Stimulated activated CD8-positive, alpha-beta memory T cell treated with anti-CD3 and anti-CD28 coated beads, Interleukin-4, amount 100 ng/mL, for 48 hours (primary cell): ENCODE measurements around the gene HOXD1.

Experiments used
- DNase-seq: peaks from one replicate; pipeline ENCODE4 v3.0.0-alpha.2; 2020

The HOXD1 gene

DNA sequence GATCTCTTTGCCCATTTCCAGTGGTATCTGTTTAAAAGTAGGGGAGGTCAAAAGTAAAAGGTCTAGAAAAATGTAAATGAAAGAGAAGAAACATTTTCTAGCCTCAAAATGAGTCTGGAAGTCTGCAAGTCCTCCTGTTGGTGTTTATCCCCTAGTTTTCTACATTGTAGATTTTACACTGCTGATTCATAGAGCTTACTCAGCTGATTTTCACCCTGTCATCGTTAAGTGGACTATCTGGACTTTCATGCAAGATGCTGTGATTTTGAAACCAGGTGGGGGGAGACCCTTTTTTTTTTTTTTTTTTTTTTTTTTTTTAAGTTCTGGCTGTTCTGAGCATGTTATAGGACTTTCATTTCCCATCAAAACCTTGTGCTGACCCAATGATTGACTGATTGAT lies 21.1 kb upstream of the HOXD1 start:
- DNase-seq, result no peak

GRCh38 chr2:176169181-176169580 lies 19.3 kb upstream of the HOXD1 start:
- no peak for DNase-seq

- DNase-seq, result no peak
Measured at GRCh38 chr2:176169711-176170110, 18.8 kb upstream of the HOXD1 start.

- DNase-seq, result no peak
Measured at GRCh38 chr2:176170602-176171305, 17.7 kb upstream of the HOXD1 start.

DNA sequence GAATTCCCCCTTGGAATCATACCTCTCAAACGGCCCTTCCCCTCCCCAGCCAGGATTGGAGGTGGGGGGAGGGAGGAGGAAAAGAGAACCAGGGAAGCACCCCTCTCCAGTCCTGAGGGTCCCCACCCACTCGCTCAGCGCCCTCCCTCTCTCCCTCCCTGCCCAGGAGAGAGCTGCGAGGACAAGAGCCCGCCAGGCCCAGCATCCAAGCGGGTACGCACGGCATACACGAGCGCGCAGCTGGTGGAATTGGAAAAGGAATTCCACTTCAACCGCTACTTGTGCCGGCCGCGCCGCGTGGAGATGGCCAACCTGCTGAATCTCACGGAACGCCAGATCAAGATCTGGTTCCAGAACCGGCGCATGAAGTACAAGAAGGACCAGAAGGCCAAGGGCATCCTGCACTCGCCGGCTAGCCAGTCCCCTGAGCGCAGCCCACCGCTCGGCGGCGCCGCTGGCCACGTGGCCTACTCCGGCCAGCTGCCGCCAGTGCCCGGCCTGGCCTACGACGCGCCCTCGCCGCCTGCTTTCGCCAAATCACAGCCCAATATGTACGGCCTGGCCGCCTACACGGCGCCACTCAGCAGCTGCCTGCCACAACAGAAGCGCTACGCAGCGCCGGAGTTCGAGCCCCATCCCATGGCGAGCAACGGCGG lies 17.0 kb upstream of the HOXD1 start:
- DNase-seq, result no peak

GRCh38 chr2:176172007-176172894 lies 16.2 kb upstream of the HOXD1 start:
- no peak for DNase-seq

GRCh38 chr2:176172895-176173566 lies 15.4 kb upstream of the HOXD1 start:
- no peak for DNase-seq

GRCh38 chr2:176173567-176174381 lies 14.7 kb upstream of the HOXD1 start:
- DNase-seq, result no peak

DNA sequence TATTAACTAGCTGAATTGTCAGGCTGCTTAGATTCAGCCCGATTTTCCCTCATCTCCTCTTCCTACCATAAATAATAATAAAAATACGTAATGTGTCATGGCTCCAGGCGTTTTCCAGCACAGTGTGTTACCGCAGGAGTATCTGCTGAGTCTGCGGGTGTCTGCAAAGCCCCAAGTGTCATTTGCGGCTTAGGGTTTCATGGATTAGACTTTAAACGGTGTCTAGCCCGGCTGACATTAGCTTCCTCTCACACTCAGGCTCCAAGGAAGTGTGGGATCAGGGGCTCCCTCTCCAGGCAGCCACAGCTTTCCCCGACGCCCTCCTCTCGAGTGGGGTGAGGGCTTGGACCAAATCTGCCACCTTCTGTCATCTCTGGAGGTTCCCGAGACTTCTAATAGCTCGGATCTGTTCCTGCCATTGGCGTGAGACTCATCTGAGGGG lies 14.1 kb upstream of the HOXD1 start:
- no peak for DNase-seq

DNA sequence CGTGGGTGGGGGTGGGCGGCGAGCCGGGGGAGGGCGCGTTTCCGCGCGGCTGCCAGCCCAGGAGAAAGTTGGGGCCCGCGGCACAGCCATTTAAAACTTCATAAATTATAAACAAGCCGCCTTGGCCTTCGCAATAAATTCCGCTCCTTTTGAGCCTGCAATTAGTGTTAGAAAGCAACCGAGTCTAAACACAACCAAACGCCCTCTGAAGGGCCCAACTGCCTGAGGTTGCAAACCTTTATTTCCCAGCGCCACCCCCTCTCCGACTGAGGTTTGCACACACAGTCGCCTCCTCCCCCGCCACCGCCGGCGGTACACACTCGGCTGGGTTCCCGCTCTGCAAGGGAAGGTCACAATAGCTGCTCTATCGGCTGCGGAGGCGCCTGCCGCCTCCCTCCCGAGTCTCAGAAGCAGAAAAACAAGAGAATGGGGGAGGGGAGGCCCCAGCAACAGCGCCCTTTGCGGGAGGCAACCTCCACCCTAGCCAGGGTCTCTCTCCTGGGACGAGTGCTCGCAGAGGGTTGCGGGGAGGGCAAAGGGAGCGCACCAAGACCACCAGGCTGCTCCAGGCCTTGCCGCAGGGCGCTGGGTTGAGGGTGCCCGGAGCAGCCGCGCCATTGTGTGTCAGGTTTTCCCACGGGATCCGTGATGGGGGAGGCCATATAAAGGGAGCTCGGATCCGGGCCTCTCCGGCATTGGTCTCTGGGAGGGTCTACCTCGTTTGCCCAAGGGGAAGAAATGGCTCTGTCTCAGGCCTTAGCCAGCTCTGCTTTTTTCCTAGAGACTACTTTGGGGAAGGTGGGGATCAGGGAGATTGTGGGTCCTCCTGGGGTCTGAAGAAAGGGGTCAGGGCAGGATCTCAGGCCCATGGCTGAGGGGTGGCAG lies 13.4 kb upstream of the HOXD1 start:
- DNase-seq, result peak; percentile 40

DNA sequence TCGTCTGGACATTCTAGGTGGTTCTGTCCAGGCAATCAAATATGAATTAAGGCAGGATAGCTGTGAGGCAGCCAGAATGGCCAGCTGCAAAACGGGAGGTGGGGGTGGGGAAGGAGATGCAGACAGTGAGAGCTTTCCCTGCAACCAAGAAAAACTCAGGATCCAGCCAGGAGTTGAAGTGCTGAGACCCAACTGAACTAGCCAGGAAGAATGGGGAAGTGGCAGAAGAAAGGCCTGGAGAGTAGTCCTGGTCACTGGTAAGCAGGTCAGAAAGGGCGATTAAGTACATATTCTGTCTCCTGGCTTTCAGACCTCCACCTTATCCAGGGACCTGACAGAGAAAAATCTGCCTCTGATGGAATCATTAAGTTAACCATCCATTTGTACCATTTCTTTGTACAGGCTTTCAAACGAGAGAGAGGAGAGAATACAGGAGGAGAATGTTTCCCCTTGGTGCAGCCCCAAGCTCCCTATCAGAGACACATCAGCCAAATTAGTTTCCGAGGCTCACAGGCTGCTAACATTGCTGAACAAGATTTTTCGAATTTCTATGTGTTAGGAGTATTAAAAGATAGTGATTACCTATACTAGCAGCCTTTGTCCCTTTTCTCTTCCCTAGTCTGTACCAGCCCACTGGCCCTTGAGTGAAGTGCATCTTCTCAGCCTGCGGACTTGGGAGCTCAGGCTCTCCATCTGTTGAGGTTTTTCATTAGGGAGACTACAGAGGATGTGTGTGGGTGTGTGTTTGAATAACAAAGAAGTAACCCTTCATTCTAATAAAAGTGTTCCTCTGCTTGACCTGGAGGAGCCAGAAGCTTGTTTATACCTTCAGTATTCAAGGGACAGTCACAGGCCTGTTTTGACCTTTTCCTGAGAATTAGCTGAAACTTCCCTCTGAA lies 12.5 kb upstream of the HOXD1 start:
- DNase-seq, result no peak

DNA sequence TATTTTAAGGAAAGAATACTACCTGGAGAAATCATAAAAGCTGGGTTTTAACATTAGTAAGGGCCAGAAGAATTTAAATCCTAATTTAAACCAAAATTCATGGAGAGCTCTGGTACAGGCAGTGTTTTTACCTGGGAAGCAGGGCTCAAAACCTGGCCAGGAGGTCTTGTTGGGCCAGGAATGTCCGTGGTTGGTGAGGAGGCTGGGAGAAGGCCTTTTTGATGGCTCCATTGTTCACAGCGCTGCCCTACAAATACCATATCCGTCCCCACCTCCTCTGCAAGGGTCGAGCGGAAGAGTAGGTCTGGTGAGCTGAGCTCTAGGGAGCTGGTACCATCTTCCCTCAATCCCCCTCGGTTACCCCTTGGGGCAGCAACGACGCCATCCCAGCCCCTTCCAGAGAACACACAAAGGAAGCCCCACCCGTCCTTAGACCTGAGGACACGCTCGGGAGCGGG lies 10.9 kb upstream of the HOXD1 start:
- DNase-seq, result no peak

- DNase-seq, result no peak
Measured at GRCh38 chr2:176178038-176178756, 10.3 kb upstream of the HOXD1 start.

GRCh38 chr2:176178757-176179295 lies 9.6 kb upstream of the HOXD1 start:
- no peak for DNase-seq

- DNase-seq, result no peak
Measured at GRCh38 chr2:176181551-176181950, 6.9 kb upstream of the HOXD1 start.

- DNase-seq, result no peak
Measured at GRCh38 chr2:176182671-176183070, 5.8 kb upstream of the HOXD1 start.

- no peak for DNase-seq
Measured at GRCh38 chr2:176184749-176185148, 3.7 kb upstream of the HOXD1 start.

DNA sequence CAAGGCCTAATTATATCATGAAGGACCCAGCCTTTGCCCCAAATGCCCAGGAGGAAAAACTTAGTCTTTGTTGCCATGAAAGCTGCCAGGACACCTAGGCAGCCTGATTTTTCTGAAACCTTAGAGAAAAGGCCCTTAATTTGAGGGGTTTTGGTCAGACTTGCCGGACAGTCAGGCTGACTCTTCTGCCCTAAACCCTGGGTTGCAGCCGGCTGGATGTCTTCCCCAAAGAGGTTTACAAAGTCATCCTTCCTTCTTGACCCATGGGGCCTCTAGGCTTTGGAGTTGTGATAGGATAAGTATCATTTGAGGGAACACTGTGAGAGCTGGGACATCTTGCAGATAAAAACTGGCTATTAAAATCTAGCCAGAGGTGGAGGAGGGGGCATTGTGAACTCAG lies 2.4 kb upstream of the HOXD1 start:
- no peak for DNase-seq
